Panc1 (cell line): ENCODE data around the gene REC114.

Source experiments
- POLR2AphosphoS5 ChIP-seq: IDR thresholded peaks from 2 replicates; pipeline ENCODE4 v1.6.1; 2012; ENCODE audit warnings: mild to moderate bottlenecking, low read depth, low read length, moderate library complexity
- TF ChIP-seq, protein P1 (sequence below): fragments of 450-650 bp; IDR thresholded peaks from 2 replicates; pipeline ENCODE4 v1.5.1; 2017; ENCODE audit warnings: mild to moderate bottlenecking
- TF ChIP-seq, protein P2 (sequence below), 2 experiments: IDR thresholded peaks; 2 replicates each; pipeline ENCODE4 v1.6.1; 2011 to 2012; ENCODE audit warnings: low read depth in 2 of 2, control low read depth in 1 of 2, low read length in 1 of 2, mild to moderate bottlenecking in 1 of 2, moderate library complexity in 1 of 2; ENCODE audit not compliant: insufficient read depth in 1 of 2

DNA sequence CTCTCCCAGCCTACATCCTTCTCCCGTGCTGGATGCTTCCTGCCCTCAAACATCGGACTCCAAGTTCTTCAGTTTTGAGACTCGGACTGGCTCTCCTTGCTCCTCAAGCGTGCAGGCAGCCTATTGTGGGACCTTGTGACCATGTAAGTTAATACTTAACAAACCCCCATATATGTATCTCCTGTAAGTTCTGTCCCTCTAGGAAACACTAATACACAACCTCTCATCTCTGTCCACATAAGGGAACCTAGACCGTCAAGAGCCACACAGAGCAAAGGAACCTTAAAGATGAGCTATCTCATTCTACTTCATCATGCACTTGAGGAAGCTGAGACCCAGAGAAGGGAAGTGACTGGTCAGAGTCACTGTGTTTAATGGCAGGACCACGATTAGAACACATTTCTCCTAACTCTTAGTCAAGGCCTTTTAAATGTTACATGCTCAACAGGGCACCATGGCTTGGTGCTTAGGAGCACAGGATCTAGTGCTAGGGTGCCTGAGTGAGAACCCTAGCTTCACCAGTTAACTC, 140.0 kb downstream of the REC114 start:
- TF ChIP-seq, protein P1, sequence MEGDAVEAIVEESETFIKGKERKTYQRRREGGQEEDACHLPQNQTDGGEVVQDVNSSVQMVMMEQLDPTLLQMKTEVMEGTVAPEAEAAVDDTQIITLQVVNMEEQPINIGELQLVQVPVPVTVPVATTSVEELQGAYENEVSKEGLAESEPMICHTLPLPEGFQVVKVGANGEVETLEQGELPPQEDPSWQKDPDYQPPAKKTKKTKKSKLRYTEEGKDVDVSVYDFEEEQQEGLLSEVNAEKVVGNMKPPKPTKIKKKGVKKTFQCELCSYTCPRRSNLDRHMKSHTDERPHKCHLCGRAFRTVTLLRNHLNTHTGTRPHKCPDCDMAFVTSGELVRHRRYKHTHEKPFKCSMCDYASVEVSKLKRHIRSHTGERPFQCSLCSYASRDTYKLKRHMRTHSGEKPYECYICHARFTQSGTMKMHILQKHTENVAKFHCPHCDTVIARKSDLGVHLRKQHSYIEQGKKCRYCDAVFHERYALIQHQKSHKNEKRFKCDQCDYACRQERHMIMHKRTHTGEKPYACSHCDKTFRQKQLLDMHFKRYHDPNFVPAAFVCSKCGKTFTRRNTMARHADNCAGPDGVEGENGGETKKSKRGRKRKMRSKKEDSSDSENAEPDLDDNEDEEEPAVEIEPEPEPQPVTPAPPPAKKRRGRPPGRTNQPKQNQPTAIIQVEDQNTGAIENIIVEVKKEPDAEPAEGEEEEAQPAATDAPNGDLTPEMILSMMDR, result no peak
- TF ChIP-seq POLR2AphosphoS5, result no peak
- TF ChIP-seq, protein P2, sequence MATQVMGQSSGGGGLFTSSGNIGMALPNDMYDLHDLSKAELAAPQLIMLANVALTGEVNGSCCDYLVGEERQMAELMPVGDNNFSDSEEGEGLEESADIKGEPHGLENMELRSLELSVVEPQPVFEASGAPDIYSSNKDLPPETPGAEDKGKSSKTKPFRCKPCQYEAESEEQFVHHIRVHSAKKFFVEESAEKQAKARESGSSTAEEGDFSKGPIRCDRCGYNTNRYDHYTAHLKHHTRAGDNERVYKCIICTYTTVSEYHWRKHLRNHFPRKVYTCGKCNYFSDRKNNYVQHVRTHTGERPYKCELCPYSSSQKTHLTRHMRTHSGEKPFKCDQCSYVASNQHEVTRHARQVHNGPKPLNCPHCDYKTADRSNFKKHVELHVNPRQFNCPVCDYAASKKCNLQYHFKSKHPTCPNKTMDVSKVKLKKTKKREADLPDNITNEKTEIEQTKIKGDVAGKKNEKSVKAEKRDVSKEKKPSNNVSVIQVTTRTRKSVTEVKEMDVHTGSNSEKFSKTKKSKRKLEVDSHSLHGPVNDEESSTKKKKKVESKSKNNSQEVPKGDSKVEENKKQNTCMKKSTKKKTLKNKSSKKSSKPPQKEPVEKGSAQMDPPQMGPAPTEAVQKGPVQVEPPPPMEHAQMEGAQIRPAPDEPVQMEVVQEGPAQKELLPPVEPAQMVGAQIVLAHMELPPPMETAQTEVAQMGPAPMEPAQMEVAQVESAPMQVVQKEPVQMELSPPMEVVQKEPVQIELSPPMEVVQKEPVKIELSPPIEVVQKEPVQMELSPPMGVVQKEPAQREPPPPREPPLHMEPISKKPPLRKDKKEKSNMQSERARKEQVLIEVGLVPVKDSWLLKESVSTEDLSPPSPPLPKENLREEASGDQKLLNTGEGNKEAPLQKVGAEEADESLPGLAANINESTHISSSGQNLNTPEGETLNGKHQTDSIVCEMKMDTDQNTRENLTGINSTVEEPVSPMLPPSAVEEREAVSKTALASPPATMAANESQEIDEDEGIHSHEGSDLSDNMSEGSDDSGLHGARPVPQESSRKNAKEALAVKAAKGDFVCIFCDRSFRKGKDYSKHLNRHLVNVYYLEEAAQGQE (IDR thresholded peaks at IDR 0.05; ENCODE audit: insufficient read depth in 1 of 2, low read depth in 2 of 2, low read length in 1 of 2), result no peak
